NCI-H748 (cell line): ENCODE results near the gene ANKRD33.

ENCODE experiments used
- DNase-seq: peaks from one replicate; lab custom pipeline; 2025; ENCODE audit not compliant: unreplicated experiment; lab: John Stamatoyannopoulos, UW

ANKRD33 gene

DNA sequence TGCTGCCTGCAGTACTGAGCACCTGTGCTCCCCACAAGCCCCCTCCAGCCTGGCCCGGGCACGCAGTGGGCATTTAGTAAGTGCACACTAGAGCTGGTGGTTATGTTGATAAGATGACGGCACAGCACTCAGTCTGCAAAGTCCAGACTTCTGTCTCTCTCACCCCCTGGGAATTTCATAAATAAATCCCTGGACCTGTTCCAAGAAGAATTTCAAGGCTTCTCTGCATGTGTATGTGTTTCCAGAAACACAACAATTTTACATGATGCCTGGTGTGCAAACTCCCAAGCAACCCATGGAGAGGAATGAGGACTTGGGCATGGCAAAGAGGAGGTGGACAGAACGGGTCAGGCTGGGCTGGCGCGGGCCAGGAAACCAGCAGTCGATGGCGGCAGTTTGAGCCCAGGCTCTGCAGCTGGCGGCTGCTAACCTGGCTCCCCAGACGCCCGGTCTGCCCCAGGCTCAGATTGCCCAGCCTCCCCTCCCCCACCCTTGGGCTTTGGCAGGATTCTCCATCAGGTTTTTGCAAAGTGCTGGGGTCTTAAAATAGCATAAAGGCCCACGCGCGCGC lies 53.2 kb downstream of the ANKRD33 start:
- peak; percentile 81 for DNase-seq
